Uterus (tissue), 4 donors: Measurements from ENCODE around the gene MICAL2. TPM values are rescaled to one million over a fixed set of nuclear protein-coding genes. Genes with fewer than 3 reads are reported as not detected.

Source experiments
- DNase-seq, 2 donors: peaks; one replicate each; pipeline ENCODE4 v3.0.0-alpha.2; 2019 to 2020
- H3K27ac ChIP-seq, 2 donors: fragments of 200-600 bp; sonication (generic); 1 replicate in 1 of 2; 2 replicates in 1 of 2; pipeline ENCODE4 v1.5.1; 2016 to 2018
- H3K27me3 ChIP-seq, 2 donors: fragments of 200-600 bp; sonication (generic); one replicate each; pipeline ENCODE4 v1.5.1; 2018 to 2019; ENCODE audit warnings: control low read depth in 1 of 2
- H3K36me3 ChIP-seq, 2 donors: fragments of 200-600 bp; sonication (generic); one replicate each; pipeline ENCODE4 v1.5.1; 2019; ENCODE audit warnings: control low read depth in 1 of 2
- H3K4me1 ChIP-seq, 2 donors: fragments of 200-600 bp; sonication (generic); one replicate each; pipeline ENCODE4 v1.5.1; 2018 to 2019; ENCODE audit warnings: control low read depth in 1 of 2
- H3K4me3 ChIP-seq, 2 donors: fragments of 200-600 bp; sonication (generic); 1 replicate in 1 of 2; 2 replicates in 1 of 2; pipeline ENCODE4 v1.5.1; 2018 to 2019; ENCODE audit warnings: mild to moderate bottlenecking in 1 of 2
- H3K9me3 ChIP-seq, 2 donors: fragments of 200-600 bp; sonication (generic); one replicate each; pipeline ENCODE4 v1.5.1; 2019; ENCODE audit warnings: control low read depth in 1 of 2
- CTCF ChIP-seq, 4 experiments: fragments of 200-600 bp in 2 of 4; fragments of 450-650 bp in 2 of 4; sonication (generic) in 2 of 4; IDR thresholded peaks; one replicate each; pipeline ENCODE4 v1.5.1; 2016 to 2019; ENCODE audit warnings: antibody characterized with exemption in 4 of 4, mild to moderate bottlenecking in 2 of 4, moderate library complexity in 1 of 4
- POLR2A ChIP-seq, 2 donors: fragments of 450-650 bp; IDR thresholded peaks; one replicate each; pipeline ENCODE4 v1.6.1; 2016; ENCODE audit warnings: antibody characterized with exemption in 2 of 2, mild to moderate bottlenecking in 1 of 2, moderate library complexity in 1 of 2
- intact Hi-C: fragments of 100-400 bp; cut with DNase I; formaldehyde crosslinking; loops from one replicate; pipeline ENCODE4 v1.15.1; 2023; ENCODE audit warnings: low total_unique reads
- total RNA-seq, 4 donors: library from RNA; depleted of rRNA in 3 of 4; stranded (reverse); fragments of >200 nt in 3 of 4; gene quantifications; one replicate each; pipeline versions ENCODE4 v1.1.0 to v1.2.4, GENCODE V29; 2014 to 2023
- donor health status: DM: yes; HTN: yes; CAD: no.

Gene MICAL2
- total RNA-seq, 4 donors from 2014 or later: 29.6 to 139 (median 53.1) TPM

GRCh38 chr11:12165237-12165875, 55.0 kb downstream of the MICAL2 start:
- TF ChIP-seq POLR2A (IDR thresholded peaks at IDR 0.05): no peak
- TF ChIP-seq CTCF (IDR thresholded peaks at IDR 0.05): no peak
- peak overlapping the region; percentile 84 to 88 for H3K27ac ChIP-seq
- no peak overlapping the region for H3K4me3 ChIP-seq
- H3K27me3 ChIP-seq: no peaks in the 10 kb centered on the region
- H3K9me3 ChIP-seq: no peaks in the 10 kb centered on the region
- H3K4me1 ChIP-seq: peaks cover 10 to 11% of the 10 kb centered on the region in 2 donors
- intact Hi-C loops: no loop called here
- no peaks in the 10 kb centered on the region for H3K36me3 ChIP-seq
- DNase-seq: no peak

DNA sequence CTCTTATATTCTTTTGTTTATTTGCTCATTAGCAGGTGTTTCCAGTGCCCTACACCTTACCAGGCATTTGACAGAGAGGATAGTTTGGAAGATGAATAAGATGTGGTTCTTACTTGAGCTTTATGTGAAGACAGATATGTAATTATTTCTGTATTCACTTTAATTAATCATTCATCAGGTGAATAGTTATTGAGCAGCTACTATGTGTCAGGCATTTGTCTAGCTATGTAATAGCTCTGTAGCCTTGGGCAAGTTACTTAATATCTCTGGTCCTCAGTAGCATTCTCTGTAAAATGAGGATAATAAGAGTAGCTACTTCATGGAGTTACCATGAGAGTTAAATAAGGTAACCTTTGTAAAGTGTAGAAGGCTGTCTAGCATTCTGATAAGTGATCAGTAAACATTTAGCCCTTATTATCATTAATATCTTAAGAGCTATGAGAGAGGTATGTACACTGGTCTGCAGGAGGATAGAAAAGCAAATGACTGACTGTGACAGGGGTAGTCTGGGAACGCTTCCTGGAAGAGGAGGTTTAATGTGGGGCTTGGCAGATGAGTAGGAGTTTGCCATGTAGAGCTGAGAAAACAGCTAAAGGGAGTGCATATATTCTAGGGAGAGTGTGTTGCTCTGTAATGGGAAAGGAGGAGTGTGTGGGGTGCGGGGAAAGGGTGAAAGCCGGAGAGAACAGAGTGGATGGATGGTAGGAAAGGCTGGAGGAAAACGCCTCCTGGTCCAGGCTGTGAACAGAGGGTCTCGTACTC, 56.1 kb downstream of the MICAL2 start:
- H3K27ac ChIP-seq: peak overlapping the region; percentile 84 to 88
- peaks cover 4 to 10% of the 10 kb centered on the region in 2 donors for H3K4me1 ChIP-seq
- no peak for DNase-seq
- TF ChIP-seq CTCF (IDR thresholded peaks at IDR 0.05) (no peak), POLR2A (IDR thresholded peaks at IDR 0.05) (no peak)
- no peaks in the 10 kb centered on the region for H3K9me3 ChIP-seq
- H3K36me3 ChIP-seq: no peaks in the 10 kb centered on the region
- no peak overlapping the region for H3K4me3 ChIP-seq
- intact Hi-C loops: no loop called here
- no peaks in the 10 kb centered on the region for H3K27me3 ChIP-seq

GRCh38 chr11:12167061-12168000, 56.9 kb downstream of the MICAL2 start:
- DNase-seq: no peak
- no peak for TF ChIP-seq POLR2A (IDR thresholded peaks at IDR 0.05)
- no peak for TF ChIP-seq CTCF (IDR thresholded peaks at IDR 0.05)
- Histone ChIP-seq H3K27ac (peak overlapping the region; percentile 84 to 88), H3K9me3 (no peaks in the 10 kb centered on the region), H3K4me1 (peaks cover 4 to 10% of the 10 kb centered on the region in 2 donors), H3K4me3 (no peak overlapping the region), H3K27me3 (no peaks in the 10 kb centered on the region), H3K36me3 (no peaks in the 10 kb centered on the region)
- intact Hi-C loops: no loop called here

DNA sequence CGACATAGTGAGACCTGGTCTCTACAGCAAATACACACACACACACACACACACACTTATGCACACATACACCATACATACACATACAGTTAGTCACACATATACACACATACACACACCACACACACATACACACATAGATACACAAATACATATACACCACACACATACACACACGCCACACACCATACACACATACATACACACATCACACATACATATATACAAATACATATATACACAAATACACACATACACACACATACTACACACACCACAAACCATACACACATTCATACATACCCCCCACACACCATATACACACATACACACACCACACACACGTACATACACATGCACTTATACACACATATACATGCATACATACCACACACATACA, 57.7 kb downstream of the MICAL2 start:
- TF ChIP-seq POLR2A (IDR thresholded peaks at IDR 0.05): no peak
- no peak for TF ChIP-seq CTCF (IDR thresholded peaks at IDR 0.05)
- peaks cover 4 to 10% of the 10 kb centered on the region in 2 donors for H3K4me1 ChIP-seq

More for the DNA sequence above, 57.7 kb downstream of the MICAL2 start:
- DNase-seq: no peak
- intact Hi-C loops: no loop called here
- Histone ChIP-seq H3K27me3 (no peaks in the 10 kb centered on the region), H3K36me3 (no peaks in the 10 kb centered on the region), H3K27ac (peak overlapping the region; percentile 84 to 88), H3K9me3 (no peaks in the 10 kb centered on the region), H3K4me3 (no peak overlapping the region)
